ENCODE data around the gene ARMC6.
"Not testable (repeated sequence)": the region's sequence is repeated elsewhere in the genome, so short reads cannot be mapped to it uniquely, and the experiment has no call there.

The ARMC6 gene

DNA sequence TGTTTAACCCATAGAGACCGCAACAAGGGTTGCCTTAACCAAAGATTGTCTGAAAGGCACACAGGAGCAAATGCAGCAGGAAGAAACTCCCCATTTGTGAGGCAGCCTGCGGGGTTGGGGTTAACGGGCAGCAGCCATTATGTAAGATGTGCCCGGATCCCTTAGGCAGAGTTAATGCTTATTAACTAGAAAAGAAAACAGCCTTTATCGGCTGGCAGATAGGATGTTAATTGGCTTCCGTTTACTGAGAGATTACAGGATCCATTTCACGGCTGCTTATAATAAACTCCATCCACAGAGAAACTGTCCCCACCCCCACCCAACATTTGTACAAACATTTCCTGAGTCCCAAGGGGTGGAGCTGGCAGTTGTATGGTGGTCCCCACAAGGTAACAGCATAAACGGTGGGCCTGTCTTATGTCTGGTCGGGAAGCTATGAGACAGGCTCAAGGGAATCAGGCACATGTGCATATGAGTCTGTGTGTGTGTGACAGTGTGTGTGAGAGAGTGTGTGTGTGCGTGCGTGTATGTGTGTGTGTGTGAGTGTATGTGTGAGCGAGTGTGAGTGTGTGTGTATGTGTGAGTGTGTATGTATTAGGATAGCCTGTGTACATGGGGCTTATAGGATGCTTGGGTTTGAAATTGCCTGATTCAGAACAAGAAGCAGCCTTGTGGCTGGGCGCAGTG, 40.9 kb downstream of the ARMC6 start:
- no peak for DNase-seq (ENCODE audit: low read depth in 1 of 2, low spot score in 1 of 2)

- DNase-seq (ENCODE audit: low read depth in 1 of 2, low spot score in 1 of 2) = no peak
These were observed 41.7 kb downstream of the ARMC6 start for GRCh38 chr19:19075126-19075525.

- no peak for DNase-seq (ENCODE audit: low read depth in 1 of 2, low spot score in 1 of 2)
These were observed 43.1 kb downstream of the ARMC6 start for GRCh38 chr19:19076476-19076875.

DNA sequence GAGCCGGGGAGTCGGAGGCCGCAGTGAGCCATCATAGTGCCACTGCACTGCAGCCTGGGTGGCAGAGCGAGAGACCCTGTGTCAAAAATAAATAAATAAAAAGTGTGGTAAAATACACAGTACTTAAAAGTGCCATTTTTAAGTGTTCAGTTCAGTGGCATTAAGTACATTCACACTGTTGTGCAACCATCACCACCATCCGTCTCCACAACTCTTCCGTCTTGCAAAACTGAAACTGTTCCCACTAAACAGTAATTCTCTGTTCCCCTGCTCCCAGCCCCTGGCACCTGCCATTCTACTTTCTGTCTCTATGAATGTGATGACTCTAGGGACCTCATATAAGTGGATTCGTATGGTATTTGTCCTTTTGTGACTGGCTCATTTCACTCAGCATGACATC, 43.7 kb downstream of the ARMC6 start:
- no peak for DNase-seq (ENCODE audit: low read depth in 1 of 2, low spot score in 1 of 2)

GRCh38 chr19:19078801-19079200, 45.4 kb downstream of the ARMC6 start:
- no peak for DNase-seq (ENCODE audit: low read depth in 1 of 2, low spot score in 1 of 2)

DNA sequence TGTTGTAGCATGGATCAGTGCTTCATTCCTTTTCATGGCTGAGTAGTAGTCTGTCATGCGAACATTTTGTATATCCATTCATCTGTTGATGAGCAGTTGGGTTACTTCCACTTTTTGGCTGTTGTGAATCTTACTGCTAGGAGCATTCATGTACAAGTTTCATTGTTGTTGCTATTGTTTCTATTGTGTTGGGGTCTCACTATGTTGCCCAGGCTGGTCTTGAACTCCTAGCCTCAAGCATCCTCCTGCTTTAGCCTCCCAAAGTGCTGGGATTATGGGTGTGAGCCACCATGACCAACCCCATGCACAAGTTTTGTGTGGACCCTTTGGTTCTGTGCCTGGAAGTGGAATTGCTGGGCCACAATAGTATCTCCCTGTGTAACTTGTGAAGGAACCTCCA, 46.2 kb downstream of the ARMC6 start:
- DNase-seq (ENCODE audit: low read depth in 1 of 2, low spot score in 1 of 2) = no peak

DNA sequence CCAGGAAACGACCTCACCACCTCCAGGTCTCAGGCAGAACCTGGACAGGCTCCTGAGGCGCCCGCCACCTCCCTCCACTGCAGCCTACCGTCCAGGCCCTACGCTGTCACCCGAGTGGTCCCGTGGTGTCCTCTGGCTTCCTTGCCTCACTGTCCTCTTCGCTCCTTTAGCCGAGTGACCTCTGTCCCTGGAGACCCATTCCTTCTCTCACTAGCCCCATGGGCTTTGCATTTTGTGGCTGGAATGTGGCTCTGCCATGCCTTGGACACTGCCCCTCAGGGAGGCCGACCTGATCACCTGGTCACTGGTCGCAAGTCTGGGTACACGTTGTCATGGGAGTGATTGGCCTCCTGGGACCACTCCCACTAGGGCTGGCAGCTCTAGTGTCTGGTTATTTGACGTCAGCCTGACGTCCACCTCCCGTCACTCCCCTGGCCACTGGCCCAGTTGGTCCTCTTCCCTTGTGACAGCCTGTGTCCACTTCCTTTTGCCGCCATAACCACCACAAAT, 48.3 kb downstream of the ARMC6 start:
- no peak for DNase-seq (ENCODE audit: low read depth in 1 of 2, low spot score in 1 of 2)

GRCh38 chr19:19083413-19084178, 50.2 kb downstream of the ARMC6 start:
- no peak for DNase-seq (ENCODE audit: low read depth in 1 of 2, low spot score in 1 of 2)

DNA sequence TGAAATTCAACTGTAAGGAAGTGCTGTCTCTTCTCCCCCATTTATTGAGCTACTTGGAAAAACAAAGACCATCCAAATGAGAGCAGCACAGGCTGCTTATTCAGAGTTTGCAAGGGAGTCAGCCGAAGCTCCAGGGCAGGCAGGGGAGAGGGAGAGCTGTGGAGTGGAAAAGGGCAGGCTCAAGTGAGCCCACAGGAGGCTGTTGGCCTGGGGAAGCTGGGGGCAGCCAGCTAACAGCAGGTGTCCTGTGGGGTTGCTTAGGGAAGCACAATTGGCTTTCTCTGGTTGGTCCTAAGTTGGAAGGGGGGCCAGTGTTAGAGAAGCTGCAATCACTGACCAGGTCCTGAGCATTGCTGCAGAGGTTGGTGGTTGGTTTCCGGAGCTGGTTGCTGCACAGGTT, 54.3 kb downstream of the ARMC6 start:
- DNase-seq (ENCODE audit: low read depth in 1 of 2, low spot score in 1 of 2) = no peak

DNA sequence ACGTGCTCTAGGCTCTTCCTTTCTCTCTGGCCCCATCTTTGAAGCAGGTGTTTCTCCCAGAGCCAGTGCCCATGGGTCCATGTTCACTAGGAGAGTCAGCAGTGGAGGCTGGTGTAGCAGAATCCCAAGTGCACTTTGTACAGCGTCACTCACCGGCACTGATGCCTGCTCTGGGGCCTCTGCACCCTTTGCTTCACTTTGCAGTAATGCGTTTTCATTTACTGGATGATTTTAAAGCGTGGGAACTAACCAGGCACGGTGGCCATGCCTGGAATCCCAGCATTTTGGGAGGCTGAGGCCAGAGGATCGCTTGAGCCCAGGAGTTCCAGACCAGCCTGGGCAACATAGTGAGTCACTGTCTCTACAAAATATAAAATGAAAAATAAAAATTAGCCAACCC, 61.1 kb downstream of the ARMC6 start:
- no peak for DNase-seq (ENCODE audit: low read depth in 1 of 2, low spot score in 1 of 2)

DNA sequence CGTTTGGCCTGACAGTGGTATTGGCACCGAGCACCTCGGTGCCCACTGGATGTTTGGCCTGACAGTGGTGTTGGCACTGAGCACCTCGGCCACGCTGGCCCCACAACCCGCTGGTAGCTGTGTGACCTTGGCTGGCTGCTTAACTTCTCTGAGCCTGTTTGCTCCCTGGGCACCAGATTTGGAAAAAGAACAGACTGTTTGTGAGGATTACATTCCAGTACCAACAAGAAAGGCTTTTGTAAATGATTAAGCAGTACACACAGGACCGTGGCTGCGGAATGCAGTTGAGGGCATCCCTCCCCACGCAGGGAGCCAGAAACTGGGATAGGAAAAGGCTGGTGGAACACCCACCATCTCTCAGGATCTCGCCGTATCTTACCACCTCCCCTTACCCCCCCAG, 62.3 kb downstream of the ARMC6 start:
- DNase-seq (ENCODE audit: low read depth in 1 of 2, low spot score in 1 of 2) = no peak

- no peak for DNase-seq (ENCODE audit: low read depth in 1 of 2, low spot score in 1 of 2)
These were observed 63.5 kb downstream of the ARMC6 start for GRCh38 chr19:19096641-19097627.

DNA sequence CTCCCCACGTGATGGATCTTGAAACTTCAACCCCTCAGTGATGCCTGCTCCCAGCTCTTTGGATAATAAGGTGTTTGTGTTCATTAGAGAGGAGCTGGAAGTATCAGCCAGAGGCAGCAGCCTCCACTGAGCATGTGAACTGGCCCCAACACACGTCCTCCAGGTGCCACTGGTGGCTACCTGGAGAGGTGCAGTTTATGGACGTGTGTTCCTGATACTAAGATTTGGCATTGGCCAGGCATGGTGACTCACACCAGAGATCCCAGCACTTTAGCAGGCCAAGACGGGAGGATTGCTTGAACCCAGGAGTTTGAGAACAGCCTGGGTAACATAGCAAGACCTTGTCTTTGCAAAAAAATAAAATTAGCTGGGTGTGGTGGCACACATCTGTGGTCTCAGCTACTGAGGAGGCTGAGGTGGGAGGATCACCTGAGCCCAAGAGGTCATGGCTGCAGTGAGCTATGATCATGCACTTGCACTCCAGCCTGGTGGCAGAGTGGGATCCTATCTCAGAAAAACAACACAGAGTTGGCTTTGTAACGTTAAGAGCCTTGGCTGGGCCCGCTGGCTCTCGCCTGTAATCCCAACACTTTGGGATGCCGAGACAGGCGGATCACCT, 64.8 kb downstream of the ARMC6 start:
- no peak for DNase-seq (ENCODE audit: low read depth in 1 of 2, low spot score in 1 of 2)

GRCh38 chr19:19098703-19099632, 65.6 kb downstream of the ARMC6 start:
- no peak for DNase-seq (ENCODE audit: low read depth in 1 of 2, low spot score in 1 of 2)

DNA sequence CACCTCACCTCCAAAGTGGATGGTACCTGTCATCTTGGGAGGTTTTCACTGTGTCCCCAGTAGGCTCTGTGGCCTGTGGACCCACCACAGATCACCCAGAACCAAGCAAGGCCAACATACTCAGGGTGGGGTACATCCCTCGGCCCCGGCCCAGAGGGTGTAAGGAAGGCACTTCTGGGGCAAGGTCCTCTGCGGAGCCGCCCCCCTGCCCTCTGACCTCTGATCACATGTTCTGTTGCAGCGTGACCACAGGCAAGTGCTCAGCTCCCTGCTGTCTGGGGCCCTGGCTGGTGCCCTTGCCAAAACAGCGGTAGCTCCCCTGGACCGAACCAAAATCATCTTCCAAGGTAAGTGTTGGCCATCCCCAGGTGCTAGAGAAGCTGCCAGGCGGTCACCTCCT, 68.1 kb downstream of the ARMC6 start:
- no peak for DNase-seq (ENCODE audit: low read depth in 1 of 2, low spot score in 1 of 2)

DNA sequence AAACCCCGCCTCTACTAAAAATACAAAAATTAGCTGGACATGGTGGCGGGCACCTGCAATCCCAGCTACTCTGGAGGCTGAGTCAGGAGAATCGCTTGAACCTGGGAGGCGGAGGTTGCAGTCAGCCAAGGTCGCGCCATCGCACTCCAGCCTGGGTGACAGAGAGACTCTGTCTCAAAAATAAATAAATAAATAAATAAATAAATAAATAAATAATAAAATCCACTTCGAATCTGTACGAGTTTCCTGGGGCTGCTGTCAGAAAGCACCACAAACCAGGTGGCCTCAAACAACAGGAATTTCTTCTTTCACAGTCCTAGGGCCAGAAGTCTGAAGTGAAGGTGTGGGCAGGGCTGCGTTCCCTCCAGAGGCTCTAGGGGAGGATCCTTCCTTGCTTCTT, 69.2 kb downstream of the ARMC6 start:
- DNase-seq (ENCODE audit: low read depth in 1 of 2, low spot score in 1 of 2) = not testable (repeated sequence)

DNA sequence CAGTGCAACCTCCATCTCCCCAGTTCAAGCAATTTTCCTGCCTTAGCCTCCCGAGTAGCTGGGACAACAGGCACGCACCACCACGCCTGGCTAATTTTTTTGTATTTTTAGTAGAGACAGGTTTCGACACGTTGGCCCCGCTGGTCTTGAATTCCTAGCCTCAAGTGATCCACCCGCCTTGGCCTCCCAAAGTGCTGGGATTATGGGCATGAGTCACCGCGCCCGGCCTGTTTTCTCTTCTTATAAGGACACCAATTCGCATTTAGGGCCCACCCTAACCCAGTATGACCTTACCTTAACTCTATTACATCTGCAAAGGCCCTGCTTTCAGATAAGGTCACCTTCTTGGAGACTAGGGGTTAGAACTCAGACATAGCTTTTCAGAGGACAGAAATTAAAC, 69.8 kb downstream of the ARMC6 start:
- DNase-seq (ENCODE audit: low read depth in 1 of 2, low spot score in 1 of 2) = no peak

DNA sequence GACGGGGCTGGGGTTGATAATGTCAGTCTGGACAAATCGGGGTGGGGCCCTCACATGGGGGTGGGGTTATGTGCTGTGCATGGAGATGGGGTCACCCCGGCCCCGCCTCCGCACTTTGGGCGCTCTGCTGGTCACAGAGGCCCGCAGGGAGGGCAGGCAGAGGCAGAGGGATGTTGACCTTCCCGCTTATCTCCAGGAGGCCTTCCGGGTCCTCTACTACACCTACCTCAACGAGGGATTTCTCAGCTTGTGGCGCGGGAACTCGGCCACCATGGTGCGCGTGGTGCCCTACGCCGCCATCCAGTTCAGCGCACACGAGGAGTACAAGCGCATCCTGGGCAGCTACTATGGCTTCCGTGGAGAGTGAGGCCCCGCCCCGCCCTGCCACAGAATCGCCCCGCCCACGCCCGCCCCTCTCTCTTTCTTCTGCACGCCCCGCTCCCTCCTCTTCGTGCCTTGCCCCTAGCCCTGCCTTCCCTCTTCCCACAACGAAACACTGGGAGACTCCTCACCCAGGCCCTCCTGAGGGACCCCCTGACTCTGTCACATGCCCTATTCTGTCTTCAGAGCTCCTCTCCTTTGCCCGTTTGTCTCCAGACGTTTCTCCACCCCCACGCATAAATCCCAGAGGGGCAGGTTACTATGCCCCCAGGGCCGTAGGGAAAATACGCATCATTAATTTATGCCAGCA, 72.1 kb downstream of the ARMC6 start:
- DNase-seq (ENCODE audit: low read depth in 1 of 2, low spot score in 1 of 2) = no peak

DNA sequence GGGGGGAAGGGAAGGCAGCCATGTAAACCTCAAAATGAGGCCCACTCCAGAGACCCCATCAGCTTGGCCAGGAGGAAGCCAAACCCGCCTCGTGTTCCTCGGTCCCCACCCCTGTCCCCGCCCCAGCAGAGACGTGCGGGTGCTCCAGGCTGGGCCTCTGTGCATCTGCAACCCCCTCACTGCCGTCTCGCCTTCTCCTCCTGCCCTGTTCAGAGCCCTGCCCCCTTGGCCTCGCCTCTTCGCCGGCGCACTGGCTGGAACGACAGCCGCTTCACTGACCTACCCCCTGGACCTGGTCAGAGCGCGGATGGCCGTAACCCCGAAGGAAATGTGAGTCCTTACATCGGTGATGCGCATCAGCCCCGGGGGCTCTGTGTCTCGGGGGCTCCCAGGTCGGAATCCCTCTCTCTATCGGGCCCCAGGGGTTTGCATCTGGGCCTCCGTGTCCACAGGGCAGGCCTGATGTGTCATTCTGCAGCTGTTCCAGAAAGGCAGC, 72.7 kb downstream of the ARMC6 start:
- DNase-seq (ENCODE audit: low read depth in 1 of 2, low spot score in 1 of 2) = no peak

Measured in activated T-helper 1 cell treated with anti-CD3 and anti-CD28 coated beads, Interleukin-2, amount 50 U/mL, for 16 hours (primary cell).